ENCODE measurements around the gene GSTP1.

GSTP1 gene

GRCh38 chr11:67608486-67608885, 24.9 kb downstream of the GSTP1 start:
- H3K4me3 ChIP-seq (ENCODE audit: low read depth, low read length): no peak overlapping the region
- TF ChIP-seq CTCF (IDR thresholded peaks at IDR 0.05; ENCODE audit: low read depth, low read length): no peak

DNA sequence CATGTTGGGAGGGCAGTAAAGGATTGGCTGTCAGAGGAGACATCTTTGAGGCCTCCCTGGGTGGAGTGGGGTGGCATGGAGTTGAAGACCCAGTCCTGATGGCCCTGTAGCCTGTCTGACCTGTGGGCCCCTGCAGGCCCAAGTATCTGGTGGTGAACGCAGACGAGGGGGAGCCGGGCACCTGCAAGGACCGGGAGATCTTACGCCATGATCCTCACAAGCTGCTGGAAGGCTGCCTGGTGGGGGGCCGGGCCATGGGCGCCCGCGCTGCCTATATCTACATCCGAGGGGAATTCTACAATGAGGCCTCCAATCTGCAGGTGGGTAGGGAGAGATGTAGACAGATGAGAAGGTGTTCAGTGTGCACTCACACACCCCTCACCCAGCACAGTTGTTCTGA, 25.7 kb downstream of the GSTP1 start:
- no peak for TF ChIP-seq CTCF (IDR thresholded peaks at IDR 0.05; ENCODE audit: low read depth, low read length)
- H3K4me3 ChIP-seq (ENCODE audit: low read depth, low read length): no peak overlapping the region

DNA sequence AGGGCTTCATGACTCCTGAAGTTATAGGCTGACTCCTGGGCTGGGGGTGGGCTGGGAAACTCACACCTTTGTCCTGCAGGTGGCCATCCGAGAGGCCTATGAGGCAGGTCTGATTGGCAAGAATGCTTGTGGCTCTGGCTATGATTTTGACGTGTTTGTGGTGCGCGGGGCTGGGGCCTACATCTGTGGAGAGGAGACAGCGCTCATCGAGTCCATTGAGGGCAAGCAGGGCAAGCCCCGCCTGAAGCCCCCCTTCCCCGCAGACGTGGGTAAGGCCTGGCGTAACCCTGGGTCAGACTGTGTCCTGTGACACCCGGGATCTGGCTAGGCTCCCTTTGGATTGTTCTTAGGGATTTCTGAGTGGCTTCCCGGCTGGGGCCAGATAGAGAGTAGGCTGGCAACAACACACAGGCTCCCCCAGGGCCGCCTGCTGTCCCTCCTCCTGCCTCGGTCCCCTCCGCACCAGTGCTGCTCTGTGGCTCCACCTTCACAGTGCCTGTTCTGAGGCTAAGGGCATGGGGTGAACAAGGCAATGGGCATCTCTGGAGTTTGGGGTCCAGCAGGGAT, 26.8 kb downstream of the GSTP1 start:
- TF ChIP-seq CTCF (IDR thresholded peaks at IDR 0.05; ENCODE audit: low read depth, low read length): no peak
- no peak overlapping the region for H3K4me3 ChIP-seq (ENCODE audit: low read depth, low read length)

DNA sequence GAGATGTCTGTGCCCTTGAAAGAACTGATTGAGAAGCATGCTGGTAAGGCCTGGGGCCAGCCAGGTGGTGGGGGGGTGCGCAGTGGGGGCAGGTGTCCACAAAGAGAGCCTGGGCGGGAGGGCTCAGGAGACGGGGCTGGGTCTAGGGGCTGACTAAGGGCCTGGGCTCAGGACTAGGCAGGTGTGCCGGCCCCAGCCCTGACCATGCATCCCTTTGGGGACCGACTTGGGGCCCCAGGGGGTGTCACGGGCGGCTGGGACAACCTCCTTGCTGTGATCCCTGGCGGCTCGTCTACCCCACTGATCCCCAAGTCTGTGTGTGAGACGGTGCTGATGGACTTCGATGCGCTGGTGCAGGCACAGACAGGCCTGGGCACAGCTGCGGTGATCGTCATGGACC, 27.6 kb downstream of the GSTP1 start:
- H3K4me3 ChIP-seq (ENCODE audit: low read depth, low read length): no peak overlapping the region
- TF ChIP-seq CTCF (IDR thresholded peaks at IDR 0.05; ENCODE audit: low read depth, low read length): no peak

- TF ChIP-seq CTCF (IDR thresholded peaks at IDR 0.05; ENCODE audit: low read depth, low read length): no peak
- no peak overlapping the region for H3K4me3 ChIP-seq (ENCODE audit: low read depth, low read length)
These were observed 28.3 kb downstream of the GSTP1 start for GRCh38 chr11:67611704-67612587.

DNA sequence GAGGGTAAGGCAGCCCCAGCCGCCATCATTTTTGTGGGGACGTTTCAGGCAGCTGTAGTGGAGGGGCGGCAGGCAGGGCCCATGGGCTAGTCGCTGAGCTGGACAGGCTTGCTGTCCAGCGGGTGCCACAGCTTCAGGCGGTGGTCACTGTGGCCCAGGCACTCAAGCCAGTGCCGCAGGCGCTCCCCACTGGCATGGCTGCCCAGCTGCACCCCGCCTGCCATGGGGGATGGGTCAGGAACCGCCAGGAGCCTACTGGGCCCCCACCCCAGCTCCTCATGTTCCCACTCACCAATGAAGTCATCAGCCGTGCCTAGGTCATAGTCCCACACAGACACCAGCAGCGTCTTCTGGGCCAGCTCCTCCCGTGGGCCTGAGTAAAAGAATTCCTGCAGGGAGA, 29.1 kb downstream of the GSTP1 start:
- no peak overlapping the region for H3K4me3 ChIP-seq (ENCODE audit: low read depth, low read length)
- TF ChIP-seq CTCF (IDR thresholded peaks at IDR 0.05; ENCODE audit: low read depth, low read length): no peak

DNA sequence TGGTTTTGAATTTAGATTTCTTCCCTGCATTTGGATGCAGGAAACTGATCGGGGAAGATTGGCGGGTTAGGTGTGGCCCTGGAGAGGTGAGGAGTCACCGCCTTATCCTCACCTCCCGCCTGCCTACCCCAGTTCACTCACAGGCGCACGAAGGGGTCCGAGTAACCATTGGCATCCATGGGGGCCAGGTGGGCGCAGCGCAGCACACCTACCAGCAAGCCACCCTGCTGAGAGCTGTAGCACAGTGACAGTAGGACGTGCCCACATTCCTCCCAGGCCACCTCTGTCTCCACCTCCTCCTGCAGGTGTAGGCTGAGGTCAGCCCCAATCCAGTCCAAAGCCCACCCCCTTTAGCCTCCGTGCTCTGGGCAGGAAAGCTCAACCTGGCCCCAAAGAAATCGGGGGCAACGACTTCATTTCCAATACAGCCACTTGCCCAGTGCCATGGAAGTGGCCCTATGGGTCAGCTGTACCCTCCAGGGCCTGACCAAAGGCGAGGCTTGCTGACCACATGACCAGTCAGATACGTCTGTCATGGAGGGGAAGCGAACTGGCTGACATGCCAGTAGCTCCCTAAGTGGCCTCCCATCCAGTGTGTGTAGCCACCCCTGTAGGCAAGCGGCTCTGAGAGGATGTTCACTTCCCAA, 29.8 kb downstream of the GSTP1 start:
- H3K4me3 ChIP-seq (ENCODE audit: low read depth, low read length): no peak overlapping the region
- TF ChIP-seq CTCF (IDR thresholded peaks at IDR 0.05; ENCODE audit: low read depth, low read length): no peak
